Hepatocyte (in vitro differentiated cells): Measurements from ENCODE around the gene ITIH1. TPM values are rescaled to one million over a fixed set of nuclear protein-coding genes. Genes with fewer than 3 reads are reported as not detected.

Experiments
- DNase-seq: peaks from one replicate; pipeline ENCODE4 v3.0.0-alpha.2; 2016; ENCODE audit warnings: low spot score
- H2AFZ ChIP-seq: fragments of 200-600 bp; sonication (generic); 2 replicates; pipeline ENCODE4 v1.6.0; 2016; ENCODE audit warnings: antibody characterized with exemption, mild to moderate bottlenecking
- H3K27ac ChIP-seq: fragments of 200-600 bp; sonication (generic); 2 replicates; pipeline ENCODE4 v1.5.1; 2016; ENCODE audit warnings: mild to moderate bottlenecking
- H3K27me3 ChIP-seq: fragments of 200-600 bp; sonication (generic); 2 replicates; pipeline ENCODE4 v1.6.1; 2016
- H3K36me3 ChIP-seq: fragments of 200-600 bp; sonication (generic); replicated peaks from 2 replicates; pipeline ENCODE4 v1.5.1; 2016; ENCODE audit warnings: low read depth; ENCODE audit not compliant: insufficient read depth
- H3K4me1 ChIP-seq: fragments of 200-600 bp; sonication (generic); 2 replicates; pipeline ENCODE4 v1.5.1; 2016; ENCODE audit warnings: mild to moderate bottlenecking, moderate library complexity; ENCODE audit not compliant: insufficient read depth
- H3K4me2 ChIP-seq: fragments of 200-600 bp; sonication (generic); 2 replicates; pipeline ENCODE4 v1.6.0; 2016
- H3K4me3 ChIP-seq: fragments of 200-600 bp; sonication (generic); 2 replicates; pipeline ENCODE4 v1.5.1; 2016; ENCODE audit warnings: mild to moderate bottlenecking
- H3K79me2 ChIP-seq: fragments of 200-600 bp; sonication (generic); 2 replicates; pipeline ENCODE4 v1.6.0; 2017; ENCODE audit warnings: mild to moderate bottlenecking
- H3K9me2 ChIP-seq: fragments of 200-600 bp; sonication (generic); replicated peaks from 2 replicates; pipeline ENCODE4 v1.6.0; 2017; ENCODE audit warnings: mild to moderate bottlenecking; ENCODE audit not compliant: insufficient read depth
- H3K9me3 ChIP-seq: fragments of 200-600 bp; sonication (generic); 2 replicates; pipeline ENCODE4 v1.5.1; 2016; ENCODE audit warnings: low read depth, mild to moderate bottlenecking
- H4K20me1 ChIP-seq: fragments of 200-600 bp; sonication (generic); 2 replicates; pipeline ENCODE4 v1.6.0; 2016; ENCODE audit warnings: mild to moderate bottlenecking; ENCODE audit not compliant: insufficient read depth, poor library complexity, severe bottlenecking
- EZH2 ChIP-seq: fragments of 200-600 bp; sonication (generic); IDR thresholded peaks from 2 replicates; pipeline ENCODE4 v1.6.1; 2016; ENCODE audit warnings: antibody characterized with exemption, mild to moderate bottlenecking, borderline replicate concordance
- EZH2phosphoT487 ChIP-seq: fragments of 200-600 bp; sonication (generic); IDR thresholded peaks from one replicate; pipeline ENCODE4 v1.6.1; 2018; ENCODE audit warnings: antibody characterized with exemption, mild to moderate bottlenecking, low read depth, moderate library complexity; ENCODE audit not compliant: unreplicated experiment, severe bottlenecking
- WGBS: methylation state at CpG from one replicate; pipeline ENCODE4 v1.1.6; 2016; ENCODE audit warnings: low lambda C conversion rate; ENCODE audit errors: missing lambda C conversion rate; 5-methylcytosine and 5-hydroxymethylcytosine counted together
- polyA plus RNA-seq: library from polyadenylated mRNA; unstranded; fragments of >200 nt; fragmentation: Nextera tagmentation; extraction: Ambion mirVana; gene quantifications from 2 replicates; pipeline ENCODE4 v1.2.1, GENCODE V29; 2016
- total RNA-seq: library from RNA; depleted of rRNA; stranded (reverse); fragments of >200 nt; gene quantifications from 2 replicates; pipeline ENCODE4 v1.2.3, GENCODE V29; 2014
- TF ChIP-seq, protein P1 (sequence below): fragments of 200-600 bp; sonication (generic); IDR thresholded peaks from 2 replicates; pipeline ENCODE4 v1.5.1; 2016; ENCODE audit warnings: antibody characterized with exemption, mild to moderate bottlenecking; ENCODE audit not compliant: poor library complexity

ITIH1 gene
- total and polyA plus RNA-seq, 2 experiments from 2014 or later: 154 to 250 TPM

DNA sequence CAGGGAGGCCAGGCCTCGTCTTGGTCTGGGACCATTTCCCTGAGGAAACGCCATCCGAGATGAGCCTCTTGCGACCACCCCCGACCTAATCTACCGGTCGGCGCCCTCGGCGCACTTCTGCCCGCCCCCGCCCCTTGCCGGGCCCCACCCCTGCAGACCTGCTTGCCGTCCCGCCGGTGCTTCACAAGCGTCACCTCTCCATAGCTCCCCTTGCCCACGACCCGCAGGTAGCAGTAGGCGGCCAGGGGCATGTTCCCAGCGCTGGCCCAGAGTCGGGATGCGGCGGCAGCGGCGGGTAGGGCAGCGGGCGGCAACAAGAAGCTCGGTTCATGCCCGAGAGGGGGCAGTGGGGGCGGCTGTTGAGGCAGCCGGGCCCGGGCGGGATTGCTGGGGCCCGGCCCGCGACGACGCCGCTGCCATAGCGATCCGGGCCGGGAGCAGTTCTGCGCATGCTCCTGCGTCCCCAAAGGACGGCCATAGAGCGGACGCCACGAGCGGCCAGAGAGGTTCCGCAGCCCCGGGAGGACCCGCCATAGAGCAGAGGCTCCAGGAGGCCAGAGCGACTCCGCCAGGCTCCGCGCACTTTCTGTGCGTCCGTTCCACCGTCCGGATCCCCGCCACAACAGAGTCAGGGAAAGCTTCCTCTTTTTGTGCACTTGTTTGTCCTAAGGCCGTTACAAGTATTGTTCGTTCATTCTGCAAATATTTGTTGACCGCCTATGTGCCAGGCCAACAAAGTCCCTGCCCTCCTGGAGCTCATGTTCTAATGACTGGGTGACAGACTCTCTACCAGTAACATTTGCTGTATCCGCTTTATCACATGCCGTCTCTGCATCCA, 6.7 kb upstream of the ITIH1 start, which contains the start of gene NEK4:
Gene NEK4, minus strand, starts transcription at position 445 of the 838 bp plus-strand sequence. Its CDS starts 194 bp downstream, at position 251.
- peaks cover 34% of the 10 kb centered on the region for H3K79me2 ChIP-seq
- H3K9me2 ChIP-seq: no peaks in the 10 kb centered on the region
- H4K20me1 ChIP-seq: no peaks in the 10 kb centered on the region
- WGBS: 2% methylated on average over 42 of the region's 67 CpGs
- no peaks in the 10 kb centered on the region for H3K9me3 ChIP-seq
- H3K36me3 ChIP-seq: no peaks in the 10 kb centered on the region
- peak within 1 kb of the TSS; percentile 99 for H3K4me3 ChIP-seq
- no peak for TF ChIP-seq EZH2phosphoT487
- TF ChIP-seq, protein P1, sequence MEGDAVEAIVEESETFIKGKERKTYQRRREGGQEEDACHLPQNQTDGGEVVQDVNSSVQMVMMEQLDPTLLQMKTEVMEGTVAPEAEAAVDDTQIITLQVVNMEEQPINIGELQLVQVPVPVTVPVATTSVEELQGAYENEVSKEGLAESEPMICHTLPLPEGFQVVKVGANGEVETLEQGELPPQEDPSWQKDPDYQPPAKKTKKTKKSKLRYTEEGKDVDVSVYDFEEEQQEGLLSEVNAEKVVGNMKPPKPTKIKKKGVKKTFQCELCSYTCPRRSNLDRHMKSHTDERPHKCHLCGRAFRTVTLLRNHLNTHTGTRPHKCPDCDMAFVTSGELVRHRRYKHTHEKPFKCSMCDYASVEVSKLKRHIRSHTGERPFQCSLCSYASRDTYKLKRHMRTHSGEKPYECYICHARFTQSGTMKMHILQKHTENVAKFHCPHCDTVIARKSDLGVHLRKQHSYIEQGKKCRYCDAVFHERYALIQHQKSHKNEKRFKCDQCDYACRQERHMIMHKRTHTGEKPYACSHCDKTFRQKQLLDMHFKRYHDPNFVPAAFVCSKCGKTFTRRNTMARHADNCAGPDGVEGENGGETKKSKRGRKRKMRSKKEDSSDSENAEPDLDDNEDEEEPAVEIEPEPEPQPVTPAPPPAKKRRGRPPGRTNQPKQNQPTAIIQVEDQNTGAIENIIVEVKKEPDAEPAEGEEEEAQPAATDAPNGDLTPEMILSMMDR: peak; percentile 12
- peak within 1 kb of the TSS; percentile 100 for H2AFZ ChIP-seq
- H3K27ac ChIP-seq: peak within 1 kb of the TSS; percentile 94
- peak within 1 kb of the TSS; percentile 93 for H3K4me2 ChIP-seq
- H3K4me1 ChIP-seq: peaks cover 20% of the 10 kb centered on the region
- DNase-seq: peak; percentile 97
- no peaks in the 10 kb centered on the region for H3K27me3 ChIP-seq

DNA sequence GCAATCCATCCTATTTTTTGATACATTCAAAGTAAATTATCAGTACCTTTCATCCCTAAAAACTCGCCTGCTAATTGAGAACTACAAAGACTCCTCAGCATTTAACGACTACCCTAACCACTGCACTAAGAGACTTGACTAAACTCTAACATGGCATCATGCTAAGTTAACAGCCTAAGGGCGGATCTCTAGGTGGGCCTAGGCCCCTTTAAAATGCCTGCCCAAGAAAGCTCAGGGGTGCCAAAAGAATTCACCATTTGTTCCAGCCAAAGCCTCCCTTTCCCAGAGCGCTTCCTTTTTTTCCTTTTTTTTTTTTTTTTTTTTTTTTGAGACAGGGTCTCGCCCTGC, 6.1 kb upstream of the ITIH1 start:
- peak overlapping the region; percentile 100 for H2AFZ ChIP-seq
- no peak for DNase-seq
- H3K79me2 ChIP-seq: peaks cover 34% of the 10 kb centered on the region
- peak overlapping the region; percentile 99 for H3K4me3 ChIP-seq
- no peaks in the 10 kb centered on the region for H3K9me2 ChIP-seq
- TF ChIP-seq EZH2: no peak
- TF ChIP-seq, protein P1: no peak
- no peak for TF ChIP-seq EZH2phosphoT487
- no peaks in the 10 kb centered on the region for H3K9me3 ChIP-seq
- no peaks in the 10 kb centered on the region for H3K27me3 ChIP-seq
- WGBS: 53% methylated on average over 5 of the region's 5 CpGs
- H4K20me1 ChIP-seq: no peaks in the 10 kb centered on the region
- H3K27ac ChIP-seq: peak overlapping the region; percentile 94
- no peaks in the 10 kb centered on the region for H3K36me3 ChIP-seq
- H3K4me2 ChIP-seq: peak overlapping the region; percentile 93
- peaks cover 26% of the 10 kb centered on the region for H3K4me1 ChIP-seq

DNA sequence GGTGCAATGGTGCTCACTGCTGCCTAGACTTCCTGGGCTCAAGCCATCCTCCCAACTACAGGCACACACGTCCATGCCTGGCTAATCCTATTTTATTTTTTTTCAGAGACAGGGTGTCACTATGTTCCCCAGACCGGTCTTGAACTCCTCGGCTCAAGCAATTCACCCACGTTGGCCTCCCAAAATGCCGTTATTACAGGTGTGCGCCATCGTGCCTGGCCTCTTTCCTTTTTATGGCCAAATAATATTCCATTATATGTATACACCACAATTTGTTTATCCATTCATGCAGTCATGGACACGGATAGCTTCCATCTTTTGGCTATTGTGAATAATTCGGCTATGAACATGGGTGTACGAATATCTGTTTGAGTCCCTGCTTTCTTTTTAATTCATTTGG, 5.7 kb upstream of the ITIH1 start:
- no peak overlapping the region for H3K4me3 ChIP-seq
- H3K27ac ChIP-seq: peak overlapping the region; percentile 94
- H3K9me2 ChIP-seq: no peaks in the 10 kb centered on the region
- H3K79me2 ChIP-seq: peaks cover 34% of the 10 kb centered on the region
- no peaks in the 10 kb centered on the region for H4K20me1 ChIP-seq
- WGBS: 90% methylated on average over 10 of the region's 10 CpGs
- peaks cover 30% of the 10 kb centered on the region for H3K4me1 ChIP-seq
- no peak for DNase-seq
- no peak for TF ChIP-seq EZH2
- no peak for TF ChIP-seq EZH2phosphoT487
- TF ChIP-seq, protein P1: no peak
- no peaks in the 10 kb centered on the region for H3K27me3 ChIP-seq
- peak overlapping the region; percentile 100 for H2AFZ ChIP-seq
- H3K36me3 ChIP-seq: no peaks in the 10 kb centered on the region
- H3K4me2 ChIP-seq: peak overlapping the region; percentile 93
- no peaks in the 10 kb centered on the region for H3K9me3 ChIP-seq
